ENCODE measurements around the gene MED16. TPM values are rescaled to one million over a fixed set of nuclear protein-coding genes. Genes with fewer than 3 reads are reported as not detected.
A peak's percentile ranks its signal among the peaks of the same experiment; 100 is the strongest.

The MED16 gene
- total and polyA plus RNA-seq, 2 of the 13 experiments (the other 11 are each of a cell fraction or from before 2014, with no cell fraction given), result 13.3 to 14.8 TPM

GRCh38 chr19:926589-927350, 33.8 kb upstream of the MED16 start (continued):
- TF ChIP-seq ZNF614 (CRISPR knock-in tag; IDR thresholded peaks at IDR 0.05; ENCODE audit: borderline replicate concordance), result no peak
- no peak for TF ChIP-seq SRSF4 (IDR thresholded peaks at IDR 0.05; ENCODE audit: low read depth, low read length, poor library complexity, severe bottlenecking)
- no peak for TF ChIP-seq ZFP36 (IDR thresholded peaks at IDR 0.05; ENCODE audit: borderline replicate concordance, low read depth, low read length, partially characterized antibody)
- 0 out of 2 replicates have a peak, but pooled peaks have one; percentile 14 for TF ChIP-seq ZMYM4 (CRISPR knock-in tag; IDR thresholded peaks at IDR 0.05)
- no peak for TF ChIP-seq ATF7 (IDR thresholded peaks at IDR 0.05)
- TF ChIP-seq ATF7 (CRISPR knock-in tag; IDR thresholded peaks at IDR 0.05), result no peak
- TF ChIP-seq ZNF878 (CRISPR knock-in tag; IDR thresholded peaks at IDR 0.05), result no peak
- no peak for TF ChIP-seq ZBTB40 (IDR thresholded peaks at IDR 0.05)
- TF ChIP-seq ZBTB40 (CRISPR knock-in tag; IDR thresholded peaks at IDR 0.05), result no peak
- peak; percentile 96 for TF ChIP-seq AGO2 (optimal IDR thresholded peaks at IDR 0.05; ENCODE audit: low read depth, low read length)
- no peak for TF ChIP-seq ZNF264 (CRISPR knock-in tag; IDR thresholded peaks at IDR 0.05)
- TF ChIP-seq RBM39 (IDR thresholded peaks at IDR 0.05; ENCODE audit: low read depth, low read length, poor library complexity, severe bottlenecking), result no peak
- TF ChIP-seq ZNF678 (CRISPR knock-in tag; IDR thresholded peaks at IDR 0.05), result no peak
- no peak for TF ChIP-seq ZNF749 (CRISPR knock-in tag; IDR thresholded peaks at IDR 0.05; ENCODE audit: borderline replicate concordance)
- TF ChIP-seq ZNF577 (CRISPR knock-in tag; IDR thresholded peaks at IDR 0.05; ENCODE audit: borderline replicate concordance, low read depth), result no peak
- TF ChIP-seq MAF1 (CRISPR knock-in tag; IDR thresholded peaks at IDR 0.05; ENCODE audit: borderline replicate concordance), result no peak
- no peak for TF ChIP-seq ZNF572 (CRISPR knock-in tag; IDR thresholded peaks at IDR 0.05)
- no peak for TF ChIP-seq ZFYVE20 (CRISPR knock-in tag; IDR thresholded peaks at IDR 0.05; ENCODE audit: borderline replicate concordance, low read depth)
- TF ChIP-seq ZNF891 (CRISPR knock-in tag; IDR thresholded peaks at IDR 0.05), result no peak
- TF ChIP-seq ZFAT (CRISPR knock-in tag; conservative IDR thresholded peaks at IDR 0.05), result no peak
- TF ChIP-seq KLF15 (CRISPR knock-in tag; IDR thresholded peaks at IDR 0.05; ENCODE audit: borderline replicate concordance), result no peak
- no peak for TF ChIP-seq DR1 (CRISPR knock-in tag; IDR thresholded peaks at IDR 0.05)
